Measurements from ENCODE around the gene C12orf43.
"Not testable (repeated sequence)": the region's sequence is repeated elsewhere in the genome, so short reads cannot be mapped to it uniquely, and the experiment has no call there.

C12orf43 gene

GRCh38 chr12:121060149-121061001, 44.1 kb upstream of the C12orf43 start:
- in situ Hi-C loops (cut with MboI; ENCODE audit: low sequenced_read_pairs, unreplicated experiment), result no loop called here
- peak; percentile 66 for TF ChIP-seq CTCF (IDR thresholded peaks at IDR 0.05; ENCODE audit: borderline replicate concordance, control extremely low read depth, extremely low read depth, insufficient read depth, missing control alignments)
- DNase-seq (ENCODE audit: low spot score), result peak; percentile 75

GRCh38 chr12:121059031-121059898, 43.0 kb upstream of the C12orf43 start:
- no peak for DNase-seq (ENCODE audit: low spot score)
- in situ Hi-C loops (cut with MboI; ENCODE audit: low sequenced_read_pairs, unreplicated experiment), result no loop called here
- TF ChIP-seq CTCF (IDR thresholded peaks at IDR 0.05; ENCODE audit: borderline replicate concordance, control extremely low read depth, extremely low read depth, insufficient read depth, missing control alignments), result no peak

- no peak for TF ChIP-seq CTCF (IDR thresholded peaks at IDR 0.05; ENCODE audit: borderline replicate concordance, control extremely low read depth, extremely low read depth, insufficient read depth, missing control alignments)
- in situ Hi-C loops (cut with MboI; ENCODE audit: low sequenced_read_pairs, unreplicated experiment), result no loop called here
- DNase-seq (ENCODE audit: low spot score), result no peak
Measured at GRCh38 chr12:121057794-121058193, 41.5 kb upstream of the C12orf43 start.

- TF ChIP-seq CTCF (IDR thresholded peaks at IDR 0.05; ENCODE audit: borderline replicate concordance, control extremely low read depth, extremely low read depth, insufficient read depth, missing control alignments), result no peak
- in situ Hi-C loops (cut with MboI; ENCODE audit: low sequenced_read_pairs, unreplicated experiment), result no loop called here
Measured at GRCh38 chr12:121053706-121054105, 37.4 kb upstream of the C12orf43 start.

GRCh38 chr12:121050725-121051124, 34.4 kb upstream of the C12orf43 start:
- DNase-seq (ENCODE audit: low spot score), result no peak
- in situ Hi-C loops (cut with MboI; ENCODE audit: low sequenced_read_pairs, unreplicated experiment), result no loop called here
- TF ChIP-seq CTCF (IDR thresholded peaks at IDR 0.05; ENCODE audit: borderline replicate concordance, control extremely low read depth, extremely low read depth, insufficient read depth, missing control alignments), result no peak

More at GRCh38 chr12:121053706-121054105, 37.4 kb upstream of the C12orf43 start:
- DNase-seq (ENCODE audit: low spot score), result no peak

- DNase-seq (ENCODE audit: low spot score), result no peak
- TF ChIP-seq CTCF (IDR thresholded peaks at IDR 0.05; ENCODE audit: borderline replicate concordance, control extremely low read depth, extremely low read depth, insufficient read depth, missing control alignments), result no peak
- in situ Hi-C loops (cut with MboI; ENCODE audit: low sequenced_read_pairs, unreplicated experiment), result no loop called here
Measured at GRCh38 chr12:121048442-121048841, 32.2 kb upstream of the C12orf43 start.

GRCh38 chr12:121047400-121047799, 31.1 kb upstream of the C12orf43 start:
- in situ Hi-C loops (cut with MboI; ENCODE audit: low sequenced_read_pairs, unreplicated experiment); DNase-seq (ENCODE audit: low spot score): not testable (repeated sequence)
